GM19455 (cell line): ENCODE measurements around the gene MFF.

Experiments used
- ATAC-seq: cut with Tn5 transposase; IDR thresholded peaks from one replicate; pipeline ENCODE4 v1.9.1; 2021; ENCODE audit not compliant: unreplicated experiment

Gene MFF

GRCh38 chr2:227404585-227405271 lies 79.7 kb downstream of the MFF start:
- ATAC-seq, result no peak

- no peak for ATAC-seq
Observed at GRCh38 chr2:227406177-227407031, 81.4 kb downstream of the MFF start.
